GM13977 (cell line): ENCODE data around the gene TRIOBP.

Source experiments
- DNase-seq: peaks from one replicate; pipeline ENCODE4 v3.0.0; 2012; ENCODE audit warnings: low spot score
- CTCF ChIP-seq: IDR thresholded peaks from 2 replicates; pipeline ENCODE4 v1.5.1; 2012; ENCODE audit warnings: mild to moderate bottlenecking, control low read depth; ENCODE audit not compliant: insufficient read depth; ENCODE audit errors: extremely low read depth, missing control alignments
- in situ Hi-C: fragments of 300-500 bp; cut with MboI; formaldehyde crosslinking; loops from one replicate; pipeline ENCODE4 v1.12.0; 2022; ENCODE audit warnings: low sequenced_read_pairs, low pct_unique_long_range_greater_than_20kb, mixed read lengths, inconsistent platforms; ENCODE audit not compliant: unreplicated experiment

The TRIOBP gene

GRCh38 chr22:37775785-37776638 lies 79.2 kb downstream of the TRIOBP start:
- no peak for TF ChIP-seq CTCF
- in situ Hi-C loops: no loop called here
- DNase-seq: no peak

- TF ChIP-seq CTCF: no peak
- in situ Hi-C loops: no loop called here
- DNase-seq: no peak
Observed at GRCh38 chr22:37776639-37777005, 79.8 kb downstream of the TRIOBP start.

- no peak for TF ChIP-seq CTCF
- in situ Hi-C loops: no loop called here
- peak; percentile 83 for DNase-seq
Observed at GRCh38 chr22:37777122-37777687, 80.4 kb downstream of the TRIOBP start.

- no peak for DNase-seq
- in situ Hi-C loops: no loop called here
- no peak for TF ChIP-seq CTCF
Observed at GRCh38 chr22:37778370-37779009, 81.6 kb downstream of the TRIOBP start.

- in situ Hi-C loops: no loop called here
- no peak for DNase-seq
Observed at GRCh38 chr22:37781434-37782059, 84.7 kb downstream of the TRIOBP start.

More at GRCh38 chr22:37781434-37782059, 84.7 kb downstream of the TRIOBP start:
- no peak for TF ChIP-seq CTCF
